ENCODE results near the gene LTBP1.
A peak's percentile ranks its signal among the peaks of the same experiment; 100 is the strongest.

Gene LTBP1

GRCh38 chr2:33391529-33392255, 444.9 kb downstream of the LTBP1 start:
- DNase-seq = no peak

- no peak for DNase-seq
Observed at GRCh38 chr2:33392366-33392765, 445.6 kb downstream of the LTBP1 start.

GRCh38 chr2:33395034-33395433, 448.3 kb downstream of the LTBP1 start:
- no peak for DNase-seq

GRCh38 chr2:33395655-33396249, 449.0 kb downstream of the LTBP1 start:
- DNase-seq = peak; percentile 36

- no peak for DNase-seq
Observed at GRCh38 chr2:33404321-33404720, 457.6 kb downstream of the LTBP1 start.

GRCh38 chr2:33406622-33407021, 459.9 kb downstream of the LTBP1 start:
- no peak for DNase-seq

- DNase-seq = no peak
Observed at GRCh38 chr2:33408109-33408508, 461.4 kb downstream of the LTBP1 start.

GRCh38 chr2:33409417-33409955, 462.7 kb downstream of the LTBP1 start:
- DNase-seq = no peak

- DNase-seq = no peak
Observed at GRCh38 chr2:33411765-33412164, 465.0 kb downstream of the LTBP1 start.

GRCh38 chr2:33412920-33413319, 466.2 kb downstream of the LTBP1 start:
- DNase-seq = no peak

GRCh38 chr2:33419581-33420200, 472.9 kb downstream of the LTBP1 start:
- no peak for DNase-seq

- no peak for DNase-seq
Observed at GRCh38 chr2:33420726-33421125, 474.0 kb downstream of the LTBP1 start.

GRCh38 chr2:33421820-33422219, 475.1 kb downstream of the LTBP1 start:
- DNase-seq = no peak

- no peak for DNase-seq
Observed at GRCh38 chr2:33425161-33425560, 478.4 kb downstream of the LTBP1 start.

- DNase-seq = no peak
Observed at GRCh38 chr2:33425586-33426031, 478.9 kb downstream of the LTBP1 start.

- no peak for DNase-seq
Observed at GRCh38 chr2:33426666-33427231, 480.0 kb downstream of the LTBP1 start.

GRCh38 chr2:33430077-33430476, 483.3 kb downstream of the LTBP1 start:
- no peak for DNase-seq

GRCh38 chr2:33430856-33431255, 484.1 kb downstream of the LTBP1 start:
- no peak for DNase-seq

- no peak for DNase-seq
Observed at GRCh38 chr2:33432871-33433270, 486.1 kb downstream of the LTBP1 start.

GRCh38 chr2:33433279-33434235, 486.8 kb downstream of the LTBP1 start:
- DNase-seq = no peak

- DNase-seq = no peak
Observed at GRCh38 chr2:33435518-33435917, 488.8 kb downstream of the LTBP1 start.

GRCh38 chr2:33436083-33436482, 489.3 kb downstream of the LTBP1 start:
- DNase-seq = no peak

Data from CD4-positive, alpha-beta T cell treated with Interleukin-4 for 4 hours (primary cell).